Endothelial cell of umbilical vein (primary cell): ENCODE results near the gene FAM219A.

Source experiments
- CTCF ChIP-seq, 2 donors: IDR thresholded peaks; 1 replicate in 1 of 2; 2 replicates in 1 of 2; pipeline ENCODE4 v1.5.1; 2011; ENCODE audit warnings: low read length in 2 of 2, mild to moderate bottlenecking in 2 of 2, moderate library complexity in 2 of 2, control low read depth in 1 of 2, inconsistent platforms in 1 of 2, low read depth in 1 of 2; ENCODE audit not compliant: insufficient read depth in 1 of 2; ENCODE audit errors: extremely low read depth in 1 of 2
- EZH2 ChIP-seq: IDR thresholded peaks from 2 replicates; pipeline ENCODE4 v1.6.1; 2012; ENCODE audit warnings: borderline replicate concordance, low read depth, mild to moderate bottlenecking, moderate library complexity, low read length, inconsistent platforms; ENCODE audit not compliant: severe bottlenecking
- FOS ChIP-seq: IDR thresholded peaks from 2 replicates; pipeline ENCODE4 v1.6.1; 2011; ENCODE audit warnings: mild to moderate bottlenecking, low read length, moderate library complexity, borderline replicate concordance; ENCODE audit not compliant: insufficient read depth
- MYC ChIP-seq: IDR thresholded peaks from one replicate; pipeline ENCODE4 v1.6.1; 2011; ENCODE audit warnings: mild to moderate bottlenecking, low read depth, low read length
- POLR2A ChIP-seq: IDR thresholded peaks from 2 replicates; pipeline ENCODE4 v1.6.1; 2012; ENCODE audit warnings: low read depth, mild to moderate bottlenecking, control low read depth, low read length
- POLR2AphosphoS5 ChIP-seq: IDR thresholded peaks from 2 replicates; pipeline ENCODE4 v1.6.1; 2012; ENCODE audit warnings: low read depth, mild to moderate bottlenecking, control low read depth, low read length, moderate library complexity; ENCODE audit not compliant: insufficient read depth
- TF ChIP-seq, protein P1 (sequence below): IDR thresholded peaks from 2 replicates; pipeline ENCODE4 v1.6.1; 2011; ENCODE audit not compliant: insufficient read depth, insufficient read length

DNA sequence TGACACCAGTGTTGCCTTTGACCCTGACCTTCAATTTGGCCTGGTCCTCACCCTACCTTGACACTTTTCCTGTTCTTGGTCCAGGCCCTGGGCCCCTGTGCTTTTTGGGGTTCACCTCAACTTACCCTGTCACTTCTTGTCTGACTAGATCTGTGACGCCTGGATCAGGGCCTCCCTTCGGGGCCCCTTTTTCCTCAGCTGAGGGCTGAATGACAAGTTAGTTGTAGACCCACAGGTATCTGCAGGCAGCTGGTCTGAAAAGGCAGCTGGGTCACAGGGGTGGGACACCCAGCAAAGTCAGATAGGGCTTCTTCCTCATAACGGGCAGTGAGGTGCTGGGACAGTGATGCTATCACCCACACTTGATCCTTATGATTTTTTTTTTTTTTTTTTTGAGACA lies 71.7 kb downstream of the FAM219A start:
- no peak for TF ChIP-seq POLR2A
- no peak for TF ChIP-seq POLR2AphosphoS5
- TF ChIP-seq EZH2: no peak
- TF ChIP-seq CTCF (IDR thresholded peaks at IDR 0.05; ENCODE audit: extremely low read depth in 1 of 2, insufficient read depth in 1 of 2, low read depth in 1 of 2, low read length in 2 of 2): no peak
- TF ChIP-seq, protein P1, sequence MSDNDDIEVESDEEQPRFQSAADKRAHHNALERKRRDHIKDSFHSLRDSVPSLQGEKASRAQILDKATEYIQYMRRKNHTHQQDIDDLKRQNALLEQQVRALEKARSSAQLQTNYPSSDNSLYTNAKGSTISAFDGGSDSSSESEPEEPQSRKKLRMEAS: no peak
- no peak for TF ChIP-seq MYC
- TF ChIP-seq FOS: no peak
